Endodermal cell (in vitro differentiated cells): Measurements from ENCODE around the gene SLC25A12. TPM values are rescaled to one million over a fixed set of nuclear protein-coding genes. Genes with fewer than 3 reads are reported as not detected.
A peak's percentile ranks its signal among the peaks of the same experiment; 100 is the strongest.

Source experiments
- DNase-seq: peaks from one replicate; pipeline ENCODE4 v3.0.0-alpha.2; 2017
- H3K27ac ChIP-seq: 2 replicates; pipeline ENCODE4 v1.5.1; 2013; ENCODE audit warnings: mild to moderate bottlenecking, low read depth, low read length, moderate library complexity
- H3K27me3 ChIP-seq: 2 replicates; pipeline ENCODE4 v1.6.1; 2013; ENCODE audit warnings: mild to moderate bottlenecking, low read length, moderate library complexity; ENCODE audit not compliant: insufficient read depth, control insufficient read depth, poor library complexity, severe bottlenecking
- H3K36me3 ChIP-seq: 2 replicates; pipeline ENCODE4 v1.7.0; 2013; ENCODE audit warnings: mild to moderate bottlenecking, low read length, moderate library complexity; ENCODE audit not compliant: control insufficient read depth, insufficient read depth
- H3K4me1 ChIP-seq: one replicate; pipeline ENCODE4 v1.7.0; 2013; ENCODE audit warnings: low read length; ENCODE audit not compliant: control insufficient read depth, insufficient read depth
- H3K4me3 ChIP-seq: 2 replicates; pipeline ENCODE4 v1.5.1; 2013; ENCODE audit warnings: mild to moderate bottlenecking, low read length, moderate library complexity
- H3K9ac ChIP-seq: 2 replicates; pipeline ENCODE4 v1.6.1; 2013; ENCODE audit warnings: mild to moderate bottlenecking, low read length, moderate library complexity; ENCODE audit not compliant: poor library complexity, severe bottlenecking; ENCODE audit errors: extremely low read depth
- H3K9me3 ChIP-seq: 2 replicates; pipeline ENCODE4 v1.6.1; 2013; ENCODE audit warnings: mild to moderate bottlenecking, low read length, moderate library complexity; ENCODE audit not compliant: control insufficient read depth
- H3K27ac Mint-ChIP-seq: 2 replicates; pipeline ENCODE4 v1.8.0; 2020; ENCODE audit warnings: mixed read lengths
- H3K27me3 Mint-ChIP-seq: 2 replicates; pipeline ENCODE4 v1.8.0; 2021; ENCODE audit warnings: mild to moderate bottlenecking, mixed read lengths; ENCODE audit not compliant: insufficient read depth
- H3K36me3 Mint-ChIP-seq: 2 replicates; pipeline ENCODE4 v1.8.0; 2020; ENCODE audit warnings: low read depth, mixed read lengths
- H3K4me1 Mint-ChIP-seq: 2 replicates; pipeline ENCODE4 v1.8.0; 2020; ENCODE audit warnings: mixed read lengths
- H3K4me3 Mint-ChIP-seq: 2 replicates; pipeline ENCODE4 v1.8.0; 2020; ENCODE audit warnings: mild to moderate bottlenecking, moderate library complexity, mixed read lengths
- H3K9me3 Mint-ChIP-seq: 2 replicates; pipeline ENCODE4 v1.8.0; 2020; ENCODE audit warnings: mild to moderate bottlenecking, mixed read lengths
- CTCF ChIP-seq: fragments of 200-600 bp; sonication (generic); conservative IDR thresholded peaks from 2 replicates; pipeline ENCODE4 v1.5.0; 2021; ENCODE audit warnings: antibody characterized with exemption, mild to moderate bottlenecking
- WGBS, 2 experiments: methylation state at CpG; one replicate each; pipeline versions ENCODE4 v1.1.5 to v1.1.7; 2013; ENCODE audit warnings: missing lambda C conversion rate in 2 of 2, mixed read lengths in 1 of 2; ENCODE audit not compliant: insufficient coverage in 1 of 2, insufficient read length in 1 of 2; 5-methylcytosine and 5-hydroxymethylcytosine counted together
- total RNA-seq, 2 donors: library from RNA; stranded (reverse); fragmentation: NEBNext Ultra II Directional in 1 of 2; extraction: Animal tissue kit (Norgen Biotek cat#: 25700) in 1 of 2; gene quantifications; 2 replicates in 1 of 2; 3 replicates in 1 of 2; pipeline ENCODE4 v1.2.1, GENCODE V29; 2021

Gene SLC25A12
- total RNA-seq, 2 donors from 2014 or later, result 0.55 to 3.1 TPM

- Histone ChIP-seq H3K36me3 (no peaks in the 10 kb centered on the region), H3K27ac (no peak overlapping the region), H3K9ac (no peak overlapping the region), H3K4me3 (no peak overlapping the region), H3K4me1 (no peaks in the 10 kb centered on the region), H3K27me3 (peaks cover 11% of the 10 kb centered on the region), H3K9me3 (peaks cover 7% of the 10 kb centered on the region)
- peaks cover 19% of the 10 kb centered on the region for H3K9me3 Mint-ChIP-seq
- no peak for TF ChIP-seq CTCF
- no peak for DNase-seq
- 71 to 100% methylated on average over 1 of the region's 1 CpG for WGBS, 2 experiments
- H3K36me3 Mint-ChIP-seq, result no peaks in the 10 kb centered on the region
- peaks cover 13% of the 10 kb centered on the region for H3K4me1 Mint-ChIP-seq
- H3K4me3 Mint-ChIP-seq, result no peak overlapping the region
- no peak overlapping the region for H3K27ac Mint-ChIP-seq
- H3K27me3 Mint-ChIP-seq, result peaks cover 29% of the 10 kb centered on the region
These were observed 1.7 kb upstream of the SLC25A12 start for GRCh38 chr2:171895786-171896185.

DNA sequence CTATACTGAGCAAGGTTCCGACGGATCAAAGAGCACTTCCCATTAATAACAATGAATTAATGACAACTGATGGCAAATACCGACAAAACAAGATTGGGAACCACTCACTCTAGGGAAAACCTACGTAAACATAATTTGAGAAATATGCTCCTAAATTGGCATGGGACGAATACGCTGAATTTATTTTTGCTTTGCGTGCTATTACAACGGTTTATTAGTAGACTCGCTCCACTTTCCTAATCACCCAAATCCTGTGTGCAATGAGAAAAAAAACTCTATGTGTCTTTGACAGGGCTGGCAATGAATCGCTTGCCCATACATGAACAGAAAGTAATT is 536 bp upstream of the SLC25A12 start:
- Histone ChIP-seq H3K9ac (peak overlapping the region; percentile 44), H3K27me3 (peaks cover 11% of the 10 kb centered on the region), H3K36me3 (no peaks in the 10 kb centered on the region), H3K4me3 (peak overlapping the region; percentile 87), H3K27ac (peak overlapping the region; percentile 45), H3K9me3 (peaks cover 7% of the 10 kb centered on the region), H3K4me1 (no peaks in the 10 kb centered on the region)
- no peak for DNase-seq
- Mint-ChIP-seq H3K9me3 (peaks cover 19% of the 10 kb centered on the region), H3K4me1 (peaks cover 13% of the 10 kb centered on the region), H3K27ac (peak overlapping the region; percentile 69), H3K27me3 (peaks cover 31% of the 10 kb centered on the region), H3K4me3 (peak overlapping the region; percentile 86), H3K36me3 (no peaks in the 10 kb centered on the region)
- WGBS, 2 experiments, result 59 to 64% methylated on average over 10 of the region's 10 CpGs
- TF ChIP-seq CTCF, result no peak

- peak; percentile 13 for TF ChIP-seq CTCF
- DNase-seq, result no peak
- Mint-ChIP-seq H3K36me3 (no peaks in the 10 kb centered on the region), H3K4me1 (peaks cover 19% of the 10 kb centered on the region), H3K27ac (peak overlapping the region; percentile 83), H3K4me3 (peak overlapping the region; percentile 86), H3K9me3 (peaks cover 9% of the 10 kb centered on the region), H3K27me3 (peaks cover 31% of the 10 kb centered on the region)
- Histone ChIP-seq H3K27ac (no peak overlapping the region), H3K27me3 (peaks cover 11% of the 10 kb centered on the region), H3K9ac (no peak overlapping the region), H3K36me3 (no peaks in the 10 kb centered on the region), H3K4me1 (no peaks in the 10 kb centered on the region), H3K4me3 (peak overlapping the region; percentile 87), H3K9me3 (peaks cover 3% of the 10 kb centered on the region)
- WGBS, 2 experiments, result 45 to 80% methylated on average over 4 to 7 of the region's 7 CpGs
These were observed 734 bp downstream of the SLC25A12 start for GRCh38 chr2:171893196-171893823.
